ENCODE measurements around the gene EPB41.

GRCh38 chr1:28971980-28972771, 57.8 kb downstream of the EPB41 start:
- TF ChIP-seq CTCF (IDR thresholded peaks at IDR 0.05), result no peak
- TF ChIP-seq POLR2A (IDR thresholded peaks at IDR 0.05), result no peak
